Keratinocyte (primary cell): ENCODE measurements around the gene NAMPT. TPM values are rescaled to one million over a fixed set of nuclear protein-coding genes. Genes with fewer than 3 reads are reported as not detected.

Experiments used
- DNase-seq: peaks from one replicate; pipeline ENCODE4 v3.0.0-alpha.2; 2011; ENCODE audit warnings: low read depth, missing footprints, low spot score
- FAIRE-seq: peaks from 2 replicates; lab custom pipeline; 2011; peaks lifted over from hg19 to GRCh38; lab: Jason Lieb, UNC
- H2AFZ ChIP-seq: 2 replicates; pipeline ENCODE4 v1.6.0; 2012; ENCODE audit warnings: low read length, control low read depth, inconsistent platforms; ENCODE audit not compliant: control insufficient read depth
- H3K27ac ChIP-seq: 2 replicates; pipeline ENCODE4 v1.5.1; 2011; ENCODE audit warnings: low read length; ENCODE audit not compliant: control insufficient read depth, insufficient read depth
- H3K27me3 ChIP-seq: 3 replicates; pipeline ENCODE4 v1.6.0; 2011; ENCODE audit warnings: low read length; ENCODE audit not compliant: control insufficient read depth, insufficient read depth; ENCODE audit errors: extremely low read depth
- H3K36me3 ChIP-seq, 2 experiments: 2 replicates in 1 of 2; 3 replicates in 1 of 2; pipeline ENCODE4 v1.5.1; 2011; ENCODE audit warnings: low read length in 2 of 2, mild to moderate bottlenecking in 1 of 2; ENCODE audit not compliant: control insufficient read depth in 2 of 2, insufficient read depth in 2 of 2; ENCODE audit errors: extremely low read depth in 1 of 2
- H3K4me1 ChIP-seq: 3 replicates; pipeline ENCODE4 v1.5.1; 2011; ENCODE audit warnings: low read length; ENCODE audit not compliant: control insufficient read depth, insufficient read depth; ENCODE audit errors: extremely low read depth
- H3K4me2 ChIP-seq: 3 replicates; pipeline ENCODE4 v1.6.0; 2011; ENCODE audit warnings: low read depth, low read length; ENCODE audit not compliant: control insufficient read depth, insufficient read depth; ENCODE audit errors: extremely low read depth
- H3K4me3 ChIP-seq, 3 experiments: fragments of 200-600 bp in 1 of 3; sonication (generic) in 1 of 3; 2 replicates in 2 of 3; 3 replicates in 1 of 3; pipeline ENCODE4 v1.5.1; 2011 to 2016; ENCODE audit warnings: low read length in 3 of 3, mild to moderate bottlenecking in 3 of 3, control low read depth in 2 of 3, inconsistent platforms in 1 of 3, low read depth in 1 of 3, mixed read lengths in 1 of 3, mixed run types in 1 of 3, moderate library complexity in 1 of 3; ENCODE audit not compliant: control insufficient read depth in 2 of 3, insufficient read depth in 2 of 3; ENCODE audit errors: extremely low read depth in 1 of 3
- H3K79me2 ChIP-seq: 2 replicates; pipeline ENCODE4 v1.6.0; 2012; ENCODE audit warnings: low read length; ENCODE audit not compliant: control insufficient read depth, insufficient read depth
- H3K9ac ChIP-seq: 3 replicates; pipeline ENCODE4 v1.6.0; 2011; ENCODE audit warnings: low read length; ENCODE audit not compliant: control insufficient read depth, insufficient read depth; ENCODE audit errors: extremely low read depth
- H3K9me1 ChIP-seq: 3 replicates; pipeline ENCODE4 v1.6.0; 2011; ENCODE audit warnings: low read length; ENCODE audit not compliant: control insufficient read depth, insufficient read depth; ENCODE audit errors: extremely low read depth
- H3K9me3 ChIP-seq: 2 replicates; pipeline ENCODE4 v1.5.1; 2012; ENCODE audit warnings: low read depth, low read length; ENCODE audit not compliant: control insufficient read depth
- H4K20me1 ChIP-seq: 3 replicates; pipeline ENCODE4 v1.6.0; 2011; ENCODE audit warnings: low read length; ENCODE audit not compliant: control insufficient read depth, insufficient read depth; ENCODE audit errors: extremely low read depth
- EZH2 ChIP-seq: IDR thresholded peaks from one replicate; pipeline ENCODE4 v1.6.1; 2012; ENCODE audit warnings: inconsistent platforms, mild to moderate bottlenecking, low read length, moderate library complexity
- dilution Hi-C: fragments of 300-500 bp; cut with MboI; formaldehyde crosslinking; loops from one replicate; pipeline ENCODE4 v1.7.0; 2020; ENCODE audit warnings: low sequenced_read_pairs; ENCODE audit not compliant: extremely low pct_ligation_motif_present
- polyA plus RNA-seq, 5 experiments: library from polyadenylated mRNA; depleted of rRNA in 3 of 5; stranded (reverse) in 3 of 5; stranded (forward) in 1 of 5; unstranded in 1 of 5; fragments of >200 nt; gene quantifications; 1 replicate in 1 of 5; 2 replicates in 3 of 5; 3 replicates in 1 of 5; pipeline versions ENCODE4 v1.2.1 to v1.2.3, GENCODE V29; 2011 to 2012; ENCODE audit warnings: missing spikeins in 2 of 5, low read depth in 1 of 5, low replicate concordance in 1 of 5
- TF ChIP-seq, protein P1 (sequence below), 3 experiments: IDR thresholded peaks in 1 of 3; conservative IDR thresholded peaks in 1 of 3; optimal IDR thresholded peaks in 1 of 3; 2 replicates in 2 of 3; 3 replicates in 1 of 3; pipeline versions ENCODE3 to v1.5.1; 2011; ENCODE audit warnings: low read length in 3 of 3, mild to moderate bottlenecking in 3 of 3, moderate library complexity in 2 of 3, control low read depth in 1 of 3, inconsistent platforms in 1 of 3; ENCODE audit not compliant: insufficient read depth in 2 of 3; ENCODE audit errors: extremely low read depth in 1 of 3

Gene NAMPT
- polyA plus RNA-seq, 1 donor (not counting 4 experiments of a cell fraction or from before 2014, with no cell fraction given): 94.2 TPM

DNA sequence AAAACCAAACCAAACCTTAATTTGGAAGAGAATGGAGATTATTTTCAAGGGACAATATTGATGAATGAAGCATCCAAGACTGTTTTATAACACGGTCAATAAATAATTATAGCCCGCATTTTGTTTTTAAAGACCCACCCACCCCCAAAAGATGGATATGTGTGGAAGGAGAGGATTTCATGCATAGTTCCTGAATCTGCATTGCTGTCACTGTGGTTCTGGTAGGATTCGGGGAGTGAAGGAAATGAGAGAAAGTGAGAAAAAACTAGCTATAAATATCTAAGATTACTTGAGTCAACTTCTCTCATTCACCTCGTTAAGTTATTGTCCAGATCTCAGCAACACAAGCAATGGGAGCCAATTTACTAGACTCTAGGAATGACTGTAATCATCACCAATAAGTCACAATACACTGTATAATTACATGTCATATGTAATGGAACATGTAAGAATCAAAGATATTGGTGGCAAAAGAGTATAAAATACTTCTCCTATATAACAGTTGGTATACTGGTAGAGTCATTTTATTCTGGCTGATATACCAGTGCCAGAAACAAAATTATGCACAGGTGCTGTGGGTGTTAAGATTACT, 30.2 kb downstream of the NAMPT start:
- peaks cover 7 to 30% of the 10 kb centered on the region in 2 experiments for H3K36me3 ChIP-seq
- H3K9me1 ChIP-seq: no peaks in the 10 kb centered on the region
- dilution Hi-C loops: no loop called here
- no peaks in the 10 kb centered on the region for H3K9me3 ChIP-seq
- H3K9ac ChIP-seq: no peak overlapping the region
- no peak overlapping the region for H3K4me2 ChIP-seq
- no peaks in the 10 kb centered on the region for H3K4me1 ChIP-seq
- H3K27me3 ChIP-seq: no peaks in the 10 kb centered on the region
- TF ChIP-seq EZH2: no peak
- TF ChIP-seq, protein P1, sequence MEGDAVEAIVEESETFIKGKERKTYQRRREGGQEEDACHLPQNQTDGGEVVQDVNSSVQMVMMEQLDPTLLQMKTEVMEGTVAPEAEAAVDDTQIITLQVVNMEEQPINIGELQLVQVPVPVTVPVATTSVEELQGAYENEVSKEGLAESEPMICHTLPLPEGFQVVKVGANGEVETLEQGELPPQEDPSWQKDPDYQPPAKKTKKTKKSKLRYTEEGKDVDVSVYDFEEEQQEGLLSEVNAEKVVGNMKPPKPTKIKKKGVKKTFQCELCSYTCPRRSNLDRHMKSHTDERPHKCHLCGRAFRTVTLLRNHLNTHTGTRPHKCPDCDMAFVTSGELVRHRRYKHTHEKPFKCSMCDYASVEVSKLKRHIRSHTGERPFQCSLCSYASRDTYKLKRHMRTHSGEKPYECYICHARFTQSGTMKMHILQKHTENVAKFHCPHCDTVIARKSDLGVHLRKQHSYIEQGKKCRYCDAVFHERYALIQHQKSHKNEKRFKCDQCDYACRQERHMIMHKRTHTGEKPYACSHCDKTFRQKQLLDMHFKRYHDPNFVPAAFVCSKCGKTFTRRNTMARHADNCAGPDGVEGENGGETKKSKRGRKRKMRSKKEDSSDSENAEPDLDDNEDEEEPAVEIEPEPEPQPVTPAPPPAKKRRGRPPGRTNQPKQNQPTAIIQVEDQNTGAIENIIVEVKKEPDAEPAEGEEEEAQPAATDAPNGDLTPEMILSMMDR (optimal IDR thresholded peaks at IDR 0.05 in 1 of 3, IDR thresholded peaks at IDR 0.05 in 1 of 3, conservative IDR thresholded peaks at IDR 0.05 in 1 of 3; ENCODE audit: extremely low read depth in 1 of 3, insufficient read depth in 2 of 3, low read length in 3 of 3): no peak
- DNase-seq: no peak
- no peak overlapping the region for H2AFZ ChIP-seq
- H4K20me1 ChIP-seq: no peaks in the 10 kb centered on the region
- H3K79me2 ChIP-seq: no peaks in the 10 kb centered on the region
- FAIRE-seq: no peak
- no peak overlapping the region for H3K27ac ChIP-seq
- H3K4me3 ChIP-seq: no peak overlapping the region

DNA sequence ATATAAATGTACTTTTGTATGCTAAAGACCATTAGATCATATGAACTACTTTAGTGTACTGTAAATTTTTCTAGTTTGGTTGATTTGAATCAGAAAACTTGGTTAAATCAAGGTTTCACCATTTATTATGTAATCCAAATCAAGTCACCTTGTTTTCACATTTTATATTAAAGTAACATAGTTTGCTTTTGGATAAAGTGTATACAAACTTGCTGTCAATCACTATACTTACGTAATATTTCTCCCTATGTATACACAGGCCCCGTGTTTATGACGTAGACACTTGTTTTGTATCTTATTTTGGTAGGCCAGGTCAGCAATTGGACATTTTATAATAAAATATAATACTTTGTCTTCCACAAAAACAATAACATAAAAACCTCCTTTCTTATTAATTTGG, 32.2 kb downstream of the NAMPT start:
- H3K9me1 ChIP-seq: no peaks in the 10 kb centered on the region
- dilution Hi-C loops: no loop called here
- H3K4me1 ChIP-seq: no peaks in the 10 kb centered on the region
- FAIRE-seq (no peak), DNase-seq (no peak)
- no peak overlapping the region for H2AFZ ChIP-seq
- no peak overlapping the region for H3K4me3 ChIP-seq
- no peak overlapping the region for H3K27ac ChIP-seq
- no peaks in the 10 kb centered on the region for H3K27me3 ChIP-seq
- H4K20me1 ChIP-seq: no peaks in the 10 kb centered on the region
- H3K36me3 ChIP-seq: peaks cover 7 to 21% of the 10 kb centered on the region in 2 experiments
- no peaks in the 10 kb centered on the region for H3K79me2 ChIP-seq
- no peak for TF ChIP-seq EZH2
- TF ChIP-seq, protein P1 (optimal IDR thresholded peaks at IDR 0.05 in 1 of 3, IDR thresholded peaks at IDR 0.05 in 1 of 3, conservative IDR thresholded peaks at IDR 0.05 in 1 of 3; ENCODE audit: extremely low read depth in 1 of 3, insufficient read depth in 2 of 3, low read length in 3 of 3): no peak
- no peak overlapping the region for H3K9ac ChIP-seq
- no peaks in the 10 kb centered on the region for H3K9me3 ChIP-seq
- H3K4me2 ChIP-seq: no peak overlapping the region
